H1 (cell line): ENCODE results near the gene NEK2. TPM values are rescaled to one million over a fixed set of nuclear protein-coding genes. Genes with fewer than 3 reads are reported as not detected.

Experiments
- CTCF ChIA-PET: fragments of 300-600 bp; sonication (Branson Sonifier 250); formaldehyde crosslinking; loops from one replicate; lab custom pipeline; 2021; ENCODE audit not compliant: partially characterized antibody; lab: Charles Lee
- POLR2A ChIA-PET: fragments of 300-600 bp; sonication (Branson Sonifier 250); formaldehyde crosslinking; loops from one replicate; lab custom pipeline; 2021; ENCODE audit warnings: inconsistent platforms; ENCODE audit not compliant: partially characterized antibody; lab: Charles Lee
- DNase-seq, 2 experiments: peaks; one replicate each; pipeline versions ENCODE4 v3.0.0 to v3.0.0-alpha.2; 2010 to 2022; ENCODE audit warnings: low spot score in 2 of 2, low read depth in 1 of 2, mixed read lengths in 1 of 2
- FAIRE-seq: peaks from 2 replicates; lab custom pipeline; 2011; peaks lifted over from hg19 to GRCh38; lab: Jason Lieb, UNC
- H2AFZ ChIP-seq: 2 replicates; pipeline ENCODE4 v1.8.1; 2012; ENCODE audit warnings: low read length, inconsistent platforms
- H2AK5ac ChIP-seq: 2 replicates; pipeline ENCODE4 v1.6.1; 2013; ENCODE audit warnings: low read depth, low read length
- H2BK120ac ChIP-seq: replicated peaks from 2 replicates; pipeline ENCODE3; 2013; ENCODE audit warnings: low read depth, low read length, inconsistent platforms
- H2BK12ac ChIP-seq: 2 replicates; pipeline ENCODE4 v1.6.1; 2013; ENCODE audit warnings: low read depth, low read length
- H2BK15ac ChIP-seq: 2 replicates; pipeline ENCODE4 v1.6.1; 2013; ENCODE audit warnings: low read length
- H2BK20ac ChIP-seq: 2 replicates; pipeline ENCODE4 v1.6.1; 2013; ENCODE audit warnings: low read length
- H2BK5ac ChIP-seq: 2 replicates; pipeline ENCODE4 v1.6.1; 2013; ENCODE audit warnings: low read depth, low read length
- H3K14ac ChIP-seq: 2 replicates; pipeline ENCODE4 v1.6.1; 2013; ENCODE audit warnings: inconsistent platforms; ENCODE audit not compliant: insufficient read length
- H3K18ac ChIP-seq: 2 replicates; pipeline ENCODE4 v1.6.1; 2013; ENCODE audit warnings: low read length; ENCODE audit errors: extremely low read depth
- H3K23ac ChIP-seq: 2 replicates; pipeline ENCODE4 v1.6.1; 2013; ENCODE audit warnings: inconsistent platforms; ENCODE audit not compliant: insufficient read length
- H3K23me2 ChIP-seq: 2 replicates; pipeline ENCODE4 v1.6.1; 2013; ENCODE audit warnings: low read depth, low read length
- H3K27ac ChIP-seq: 2 replicates; pipeline ENCODE4 v1.6.1; 2011; ENCODE audit warnings: low read depth, low read length, inconsistent platforms
- H3K27me3 ChIP-seq, 4 experiments: replicated peaks in 1 of 4; 1 replicate in 1 of 4; 2 replicates in 3 of 4; pipeline versions ENCODE4 v1.6.1 to v1.8.1; 2011 to 2013; ENCODE audit warnings: low read length in 3 of 4, mild to moderate bottlenecking in 3 of 4, inconsistent platforms in 2 of 4, mixed read lengths in 2 of 4, moderate library complexity in 1 of 4; ENCODE audit not compliant: control insufficient read depth in 3 of 4, insufficient read depth in 3 of 4; ENCODE audit errors: extremely low read depth in 1 of 4
- H3K36me3 ChIP-seq, 4 experiments: 2 replicates each; pipeline versions ENCODE4 v1.6.1 to v1.8.1; 2011 to 2013; ENCODE audit warnings: mild to moderate bottlenecking in 4 of 4, low read length in 3 of 4, moderate library complexity in 2 of 4, control low read depth in 1 of 4, inconsistent platforms in 1 of 4; ENCODE audit not compliant: insufficient read depth in 4 of 4, control insufficient read depth in 2 of 4
- H3K4ac ChIP-seq: replicated peaks from 2 replicates; pipeline ENCODE3; 2013; ENCODE audit warnings: low read length, low read depth, mixed read lengths, inconsistent platforms; ENCODE audit not compliant: insufficient read length
- H3K4me1 ChIP-seq, 4 experiments: replicated peaks in 1 of 4; 1 replicate in 1 of 4; 2 replicates in 3 of 4; pipeline versions ENCODE4 v1.6.1 to v1.8.1; 2011 to 2013; ENCODE audit warnings: low read length in 3 of 4, inconsistent platforms in 2 of 4, mixed read lengths in 1 of 4; ENCODE audit not compliant: insufficient read depth in 4 of 4, control insufficient read depth in 3 of 4
- H3K4me2 ChIP-seq, 2 experiments: 2 replicates each; pipeline versions ENCODE4 v1.6.1 to v1.8.1; 2011 to 2013; ENCODE audit warnings: low read depth in 2 of 2, low read length in 2 of 2, control low read depth in 1 of 2, inconsistent platforms in 1 of 2, mild to moderate bottlenecking in 1 of 2; ENCODE audit not compliant: insufficient read depth in 1 of 2
- H3K4me3 ChIP-seq, 4 experiments: fragments of 200-600, 300-600 bp in 1 of 4; sonication (generic), shearing (Covaris generic), sonication (Bioruptor Twin) in 1 of 4; 2 replicates each; pipeline versions ENCODE4 v1.5.1 to v1.8.1; 2011 to 2016; ENCODE audit warnings: low read length in 4 of 4, low read depth in 3 of 4, control low read depth in 2 of 4, inconsistent platforms in 2 of 4, mild to moderate bottlenecking in 2 of 4, mixed read lengths in 1 of 4, moderate library complexity in 1 of 4; ENCODE audit not compliant: insufficient read depth in 2 of 4; ENCODE audit errors: extremely low read depth in 1 of 4
- H3K56ac ChIP-seq: replicated peaks from 2 replicates; pipeline ENCODE3; 2013; ENCODE audit warnings: low read depth, mild to moderate bottlenecking, mixed read lengths, low read length, inconsistent platforms; ENCODE audit not compliant: insufficient read length
- H3K79me1 ChIP-seq: 2 replicates; pipeline ENCODE4 v1.6.1; 2013; ENCODE audit warnings: low read depth, low read length, control low read depth
- H3K79me2 ChIP-seq, 2 experiments: 2 replicates each; pipeline versions ENCODE4 v1.6.1 to v1.8.1; 2012 to 2013; ENCODE audit warnings: low read length in 2 of 2, mild to moderate bottlenecking in 2 of 2, inconsistent platforms in 1 of 2; ENCODE audit not compliant: insufficient read depth in 2 of 2, control insufficient read depth in 1 of 2
- H3K9ac ChIP-seq, 4 experiments: replicated peaks in 1 of 4; 1 replicate in 1 of 4; 2 replicates in 3 of 4; pipeline versions ENCODE4 v1.6.1 to v1.8.1; 2011 to 2013; ENCODE audit warnings: low read depth in 3 of 4, low read length in 3 of 4, control low read depth in 2 of 4, mild to moderate bottlenecking in 2 of 4, moderate library complexity in 2 of 4, inconsistent platforms in 1 of 4; ENCODE audit errors: extremely low read depth in 1 of 4
- H3K9me3 ChIP-seq, 2 experiments: 2 replicates each; pipeline versions ENCODE4 v1.6.1 to v1.8.1; 2012 to 2013; ENCODE audit warnings: mild to moderate bottlenecking in 2 of 2, moderate library complexity in 2 of 2, control low read depth in 1 of 2, inconsistent platforms in 1 of 2, low read depth in 1 of 2, low read length in 1 of 2, mixed read lengths in 1 of 2; ENCODE audit not compliant: insufficient read depth in 2 of 2
- H4K20me1 ChIP-seq, 2 experiments: replicated peaks in 1 of 2; 2 replicates each; pipeline versions ENCODE3 to v1.8.1; 2011 to 2013; ENCODE audit warnings: inconsistent platforms in 2 of 2, low read length in 2 of 2, mild to moderate bottlenecking in 1 of 2; ENCODE audit not compliant: insufficient read depth in 2 of 2, control insufficient read depth in 1 of 2
- H4K5ac ChIP-seq: 2 replicates; pipeline ENCODE4 v1.6.1; 2013; ENCODE audit warnings: low read length, low read depth, mixed read lengths, inconsistent platforms; ENCODE audit not compliant: insufficient read length
- H4K8ac ChIP-seq: 2 replicates; pipeline ENCODE4 v1.8.0; 2013; ENCODE audit warnings: mild to moderate bottlenecking, moderate library complexity, low read length, inconsistent platforms; ENCODE audit not compliant: insufficient read depth; ENCODE audit errors: extremely low read depth
- H4K91ac ChIP-seq: replicated peaks from 2 replicates; pipeline ENCODE3; 2013; ENCODE audit warnings: low read length, mixed read lengths, inconsistent platforms; ENCODE audit not compliant: insufficient read length
- ATF3 ChIP-seq: IDR thresholded peaks from 2 replicates; pipeline ENCODE4 v1.6.1; 2011; ENCODE audit warnings: low read depth, mild to moderate bottlenecking, low read length; ENCODE audit not compliant: insufficient read depth
- CTCF ChIP-seq, 3 experiments: IDR thresholded peaks; 1 replicate in 2 of 3; 2 replicates in 1 of 3; pipeline versions ENCODE4 v1.5.1 to v1.6.1; 2011; ENCODE audit warnings: low read length in 3 of 3, mild to moderate bottlenecking in 3 of 3, inconsistent platforms in 2 of 3, low read depth in 1 of 3, moderate library complexity in 1 of 3; ENCODE audit not compliant: insufficient read depth in 1 of 3; ENCODE audit errors: control extremely low read depth in 1 of 3
- RAD21 ChIP-seq, 2 experiments: IDR thresholded peaks in 1 of 2; conservative IDR thresholded peaks in 1 of 2; 2 replicates each; pipeline ENCODE4 v1.6.1; 2011; ENCODE audit warnings: low read depth in 2 of 2, low read length in 2 of 2, improper control_type of control experiment in 1 of 2, inconsistent platforms in 1 of 2, mild to moderate bottlenecking in 1 of 2, moderate library complexity in 1 of 2
- whole genome bisulfite sequencing, 2 experiments: shearing (Covaris generic) in 1 of 2; methylation state at CpG; one replicate each; pipeline versions ENCODE4 v1.1.6 to v1.1.7; 2013 to 2015; ENCODE audit warnings: low lambda C conversion rate in 2 of 2, mixed read lengths in 2 of 2, inconsistent platforms in 1 of 2, low coverage in 1 of 2, missing lambda C conversion rate in 1 of 2; ENCODE audit not compliant: insufficient replicate concordance in 2 of 2, insufficient coverage in 1 of 2, insufficient read length in 1 of 2; ENCODE audit errors: extremely low coverage in 1 of 2, missing lambda C conversion rate in 1 of 2; 5-methylcytosine and 5-hydroxymethylcytosine counted together
- polyA plus RNA-seq, 7 experiments: library from polyadenylated mRNA; depleted of rRNA in 3 of 7; stranded (reverse) in 5 of 7; unstranded in 2 of 7; fragments of >200 nt in 5 of 7; fragments of 200-250 nt in 2 of 7; gene quantifications; 1 replicate in 5 of 7; 2 replicates in 1 of 7; 4 replicates in 1 of 7; pipeline versions ENCODE4 v1.2.1 to v1.2.3, GENCODE V29; 2011 to 2013; ENCODE audit warnings: missing spikeins in 2 of 7, mixed read lengths in 2 of 7
- total RNA-seq: library from RNA; stranded (reverse); fragmentation: NEBNext Ultra II Directional; extraction: Animal tissue kit (Norgen Biotek cat#: 25700); gene quantifications from 2 replicates; pipeline ENCODE4 v1.2.1, GENCODE V29; 2021

NEK2 gene
- total and polyA plus RNA-seq, 2 of the 8 experiments (the other 6 are each of a cell fraction or from before 2014, with no cell fraction given), result 8.4 to 22.9 TPM

- no peak overlapping the region for H3K9ac ChIP-seq
- H2BK20ac ChIP-seq, result no peak overlapping the region
- DNase-seq, result no peak
- H3K4me2 ChIP-seq, result no peak overlapping the region
- no peak overlapping the region for H2BK12ac ChIP-seq
- H3K79me1 ChIP-seq, result no peaks in the 10 kb centered on the region
- FAIRE-seq, result no peak
- H4K5ac ChIP-seq, result no peak overlapping the region
- H3K9me3 ChIP-seq, result no peaks in the 10 kb centered on the region
- H2BK15ac ChIP-seq, result no peak overlapping the region
- H4K91ac ChIP-seq, result no peak overlapping the region
- no peaks in the 10 kb centered on the region for H3K36me3 ChIP-seq
- no peak overlapping the region for H2BK5ac ChIP-seq
- no peak overlapping the region for H3K4me3 ChIP-seq
- H3K27me3 ChIP-seq, result no peaks in the 10 kb centered on the region
- H3K27ac ChIP-seq, result no peak overlapping the region
- H4K8ac ChIP-seq, result no peak overlapping the region
- ChIA-PET CTCF (interaction anchor here (0.6 to 2.0 kb wide), 6 partner anchors 19 to 316 kb away, joined by 3 to 11 read pairs (median 3); no protein-coding TSS in a partner anchor), POLR2A (interaction anchor here (0.5 kb wide), 2 partner anchors 41 to 526 kb away, joined by 3 read pairs; no protein-coding TSS in a partner anchor)
- no peaks in the 10 kb centered on the region for H3K79me2 ChIP-seq
- no peak overlapping the region for H3K23ac ChIP-seq
- H3K14ac ChIP-seq, result no peak overlapping the region
- H3K4ac ChIP-seq, result no peak overlapping the region
- H3K18ac ChIP-seq, result no peak overlapping the region
- H3K56ac ChIP-seq, result no peak overlapping the region
- H2AFZ ChIP-seq, result no peak overlapping the region
- 0 out of 7 replicates have a peak, but pooled peaks cover 0 to 1% (median 0%) of the 10 kb centered on the region in 4 experiments for H3K4me1 ChIP-seq
- H2AK5ac ChIP-seq, result no peak overlapping the region
- H2BK120ac ChIP-seq, result no peak overlapping the region
- no peaks in the 10 kb centered on the region for H4K20me1 ChIP-seq
- TF ChIP-seq RAD21 (IDR thresholded peaks at IDR 0.05 in 1 of 2, conservative IDR thresholded peaks at IDR 0.05 in 1 of 2; ENCODE audit: low read depth in 2 of 2, low read length in 2 of 2) (peak; percentile 36 to 50; a peak in 3 of 4 replicates), ATF3 (no peak), CTCF (IDR thresholded peaks at IDR 0.05; ENCODE audit: control extremely low read depth in 1 of 3, insufficient read depth in 1 of 3, low read depth in 1 of 3, low read length in 3 of 3) (peak; percentile 8 to 26 (median 24); a peak in 3 of 4 replicates)
- H3K23me2 ChIP-seq, result peaks cover 2% of the 10 kb centered on the region; the same call in 1 of the 2 replicates
- 92% methylated on average over 2 of the region's 2 CpGs; no CpG with 5 or more reads in 1 of the 2 experiments for WGBS, 2 experiments
These were observed 50.4 kb downstream of the NEK2 start for GRCh38 chr1:211625040-211625439.
